Gastrocnemius medialis (tissue), 4 donors: ENCODE results near the gene ZNF133. TPM values are rescaled to one million over a fixed set of nuclear protein-coding genes. Genes with fewer than 3 reads are reported as not detected.

ENCODE experiments used
- ATAC-seq, 2 donors: fragments of 150-250 bp; one replicate each; pipeline ENCODE4 v1.9.1; 2016
- DNase-seq, 2 donors: peaks; one replicate each; pipeline ENCODE4 v3.0.0-alpha.2; 2019
- H3K27ac ChIP-seq, 4 donors: fragments of 200-600 bp; sonication (generic); 1 replicate in 1 of 4; 2 replicates in 3 of 4; pipeline ENCODE4 v1.5.1; 2016 to 2018; ENCODE audit warnings: mild to moderate bottlenecking in 2 of 4, moderate library complexity in 1 of 4
- H3K27me3 ChIP-seq, 3 donors: fragments of 200-600 bp; sonication (generic) in 2 of 3; 1 replicate in 1 of 3; 2 replicates in 2 of 3; pipeline versions ENCODE4 v1.5.1 to v1.6.0; 2016 to 2019; ENCODE audit warnings: mild to moderate bottlenecking in 1 of 3, moderate library complexity in 1 of 3
- H3K36me3 ChIP-seq, 2 donors: fragments of 200-600 bp; sonication (generic) in 1 of 2; one replicate each; pipeline ENCODE4 v1.5.1; 2017 to 2018
- H3K4me1 ChIP-seq, 2 donors: fragments of 200-600 bp; sonication (generic) in 1 of 2; one replicate each; pipeline ENCODE4 v1.5.1; 2016 to 2017; ENCODE audit warnings: mild to moderate bottlenecking in 2 of 2
- H3K4me3 ChIP-seq, 4 donors: fragments of 200-600 bp; sonication (generic) in 3 of 4; 1 replicate in 1 of 4; 2 replicates in 3 of 4; pipeline ENCODE4 v1.5.1; 2016 to 2019; ENCODE audit warnings: mild to moderate bottlenecking in 2 of 4
- H3K9me3 ChIP-seq, 3 donors: fragments of 200-600 bp; sonication (generic) in 2 of 3; 1 replicate in 1 of 3; 2 replicates in 2 of 3; pipeline ENCODE4 v1.5.1; 2016 to 2019
- CTCF ChIP-seq, 5 experiments: fragments of 450-650 bp in 3 of 5; fragments of 200-600 bp in 2 of 5; sonication (generic) in 2 of 5; IDR thresholded peaks in 4 of 5; conservative IDR thresholded peaks in 1 of 5; 1 replicate in 4 of 5; 2 replicates in 1 of 5; pipeline ENCODE4 v1.5.1; 2016 to 2019; ENCODE audit warnings: antibody characterized with exemption in 5 of 5, mild to moderate bottlenecking in 3 of 5, moderate library complexity in 3 of 5
- POLR2A ChIP-seq, 2 donors: fragments of 450-650 bp; IDR thresholded peaks; one replicate each; pipeline ENCODE4 v1.6.1; 2017; ENCODE audit warnings: antibody characterized with exemption in 2 of 2, mild to moderate bottlenecking in 2 of 2, moderate library complexity in 2 of 2
- in situ Hi-C, 4 donors: fragments of 200-750 bp; cut with MboI; loops; one replicate each; pipeline versions ENCODE4 v1.15.0 to v1.8.0; 2017; ENCODE audit warnings: low sequenced_read_pairs in 4 of 4
- intact Hi-C: fragments of 100-400 bp; cut with DNase I; formaldehyde crosslinking; loops from one replicate; pipeline ENCODE4 v1.15.1; 2023; ENCODE audit warnings: low total_unique reads
- total RNA-seq, 4 donors: library from RNA; depleted of rRNA; stranded (reverse); fragments of >200 nt; gene quantifications; one replicate each; pipeline versions ENCODE4 v1.1.0 to v1.2.3, GENCODE V29; 2016

The ZNF133 gene
- total RNA-seq, 4 donors from 2014 or later = 6.9 to 15.8 (median 11.0) TPM

GRCh38 chr20:18362916-18363315 lies 74.6 kb downstream of the ZNF133 start:
- Histone ChIP-seq H3K9me3 (no peaks in the 10 kb centered on the region), H3K27me3 (no peaks in the 10 kb centered on the region), H3K4me1 (no peaks in the 10 kb centered on the region), H3K4me3 (no peak overlapping the region), H3K36me3 (no peaks in the 10 kb centered on the region), H3K27ac (no peak overlapping the region)
- DNase-seq (no peak), ATAC-seq (no peak)
- in situ Hi-C loops (loop anchor here in 1 of 4 donors (10.0 kb wide), 1 partner anchor 58 kb away; no protein-coding TSS in a partner anchor), intact Hi-C loops (no loop called here)
- TF ChIP-seq CTCF (IDR thresholded peaks at IDR 0.05 in 4 of 5, conservative IDR thresholded peaks at IDR 0.05 in 1 of 5) = no peak
- no peak for TF ChIP-seq POLR2A (IDR thresholded peaks at IDR 0.05)

GRCh38 chr20:18363708-18364107 lies 75.4 kb downstream of the ZNF133 start:
- no peaks in the 10 kb centered on the region for H3K9me3 ChIP-seq
- H3K27me3 ChIP-seq = no peaks in the 10 kb centered on the region
- no peak overlapping the region for H3K4me3 ChIP-seq
- no peaks in the 10 kb centered on the region for H3K36me3 ChIP-seq
- ATAC-seq = no peak
- intact Hi-C loops (no loop called here), in situ Hi-C loops (loop anchor here in 1 of 4 donors (10.0 kb wide), 1 partner anchor 59 kb away; no protein-coding TSS in a partner anchor)
- no peaks in the 10 kb centered on the region for H3K4me1 ChIP-seq
- TF ChIP-seq CTCF (IDR thresholded peaks at IDR 0.05 in 4 of 5, conservative IDR thresholded peaks at IDR 0.05 in 1 of 5) = no peak
- TF ChIP-seq POLR2A (IDR thresholded peaks at IDR 0.05) = no peak
- DNase-seq = no peak
- no peak overlapping the region for H3K27ac ChIP-seq

GRCh38 chr20:18364768-18365167 lies 76.4 kb downstream of the ZNF133 start:
- no peak for ATAC-seq
- Histone ChIP-seq H3K4me3 (no peak overlapping the region), H3K27ac (no peak overlapping the region), H3K4me1 (no peaks in the 10 kb centered on the region), H3K36me3 (no peaks in the 10 kb centered on the region), H3K27me3 (no peaks in the 10 kb centered on the region), H3K9me3 (no peaks in the 10 kb centered on the region)
- intact Hi-C loops (no loop called here), in situ Hi-C loops (loop anchor here in 1 of 4 donors (10.0 kb wide), 1 partner anchor 60 kb away; no protein-coding TSS in a partner anchor)
- no peak for DNase-seq
- TF ChIP-seq POLR2A (IDR thresholded peaks at IDR 0.05) (no peak), CTCF (IDR thresholded peaks at IDR 0.05 in 4 of 5, conservative IDR thresholded peaks at IDR 0.05 in 1 of 5) (no peak)

Other genes starting within 250 kb of the ZNF133 start
- gene OVOL2, start 230.6 kb upstream of the ZNF133 start, total RNA-seq = not detected
- 10 to 100 TPM; 12.6 to 29.7 (median 19.8) TPM for gene KAT14, start 150.7 kb upstream of the ZNF133 start, total RNA-seq
- gene PET117, start 150.7 kb upstream of the ZNF133 start, total RNA-seq = 10 to 100 TPM; 14.4 to 28.2 (median 16.7) TPM
- 1 to 10 TPM in 1 of 4 donors, under 1 TPM in 3; 0.18 to 1.0 (median 0.62) TPM for gene DZANK1, start 178.5 kb downstream of the ZNF133 start, total RNA-seq
- 1 to 10 TPM; 6.0 to 8.7 (median 6.8) TPM for gene POLR3F, start 178.9 kb downstream of the ZNF133 start, total RNA-seq
- 10 to 100 TPM in 1 of 4 donors, 1 to 10 TPM in 3; 3.0 to 17.5 (median 6.1) TPM for gene RBBP9, start 208.7 kb downstream of the ZNF133 start, total RNA-seq
- gene SEC23B, start 219.4 kb downstream of the ZNF133 start, total RNA-seq = 10 to 100 TPM in 1 of 4 donors, 1 to 10 TPM in 3; 7.2 to 10.7 (median 8.1) TPM